WERI-Rb-1 (cell line): ENCODE data around the gene DENND2A.

Source experiments
- DNase-seq: peaks from one replicate; pipeline ENCODE4 v3.0.0-alpha.2; 2020
- H3K27ac ChIP-seq: fragments of 250-450 bp; sonication (Bioruptor Pico); 2 replicates; pipeline ENCODE4 v1.5.1; 2020; ENCODE audit warnings: mild to moderate bottlenecking, moderate library complexity
- H3K27me3 ChIP-seq: fragments of 250-450 bp; sonication (Bioruptor Pico); 2 replicates; pipeline ENCODE4 v1.5.1; 2021; ENCODE audit warnings: mild to moderate bottlenecking, low read depth, moderate library complexity; ENCODE audit not compliant: insufficient read depth, severe bottlenecking
- H3K36me3 ChIP-seq: fragments of 250-450 bp; sonication (Bioruptor Pico); 2 replicates; pipeline ENCODE4 v1.5.1; 2020; ENCODE audit warnings: mild to moderate bottlenecking, moderate library complexity
- H3K4me3 ChIP-seq: 2 replicates; pipeline ENCODE4 v1.5.1; 2011; ENCODE audit warnings: low read depth, mild to moderate bottlenecking, control low read depth, low read length
- H3K9me3 ChIP-seq: fragments of 250-450 bp; sonication (Bioruptor Pico); 2 replicates; pipeline ENCODE4 v1.5.1; 2021; ENCODE audit warnings: mild to moderate bottlenecking, moderate library complexity; ENCODE audit not compliant: severe bottlenecking
- TF ChIP-seq, protein P1 (sequence below): IDR thresholded peaks from 2 replicates; pipeline ENCODE4 v1.5.1; 2011; ENCODE audit warnings: low read depth, mild to moderate bottlenecking, control low read depth, inconsistent platforms, low read length

The DENND2A gene

DNA sequence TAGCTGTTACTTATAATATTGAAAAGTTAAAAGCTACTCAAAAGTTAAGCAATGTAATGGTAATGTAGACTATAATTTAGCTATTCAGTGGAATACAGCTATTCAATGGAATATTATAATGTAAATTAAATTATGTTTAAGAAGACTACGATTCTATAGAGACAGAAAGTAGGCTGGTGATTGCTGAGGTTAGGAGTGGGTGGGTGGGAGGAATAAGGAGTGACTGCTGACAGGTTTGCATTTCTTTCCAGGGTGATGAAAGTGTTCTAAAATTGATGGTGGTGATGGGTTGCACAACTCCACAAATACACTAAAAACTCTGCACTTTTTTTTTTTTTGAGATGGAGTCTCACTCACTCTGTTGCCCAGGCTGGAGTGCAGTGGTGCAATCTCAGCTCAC lies 21.4 kb downstream of the DENND2A start:
- TF ChIP-seq, protein P1, sequence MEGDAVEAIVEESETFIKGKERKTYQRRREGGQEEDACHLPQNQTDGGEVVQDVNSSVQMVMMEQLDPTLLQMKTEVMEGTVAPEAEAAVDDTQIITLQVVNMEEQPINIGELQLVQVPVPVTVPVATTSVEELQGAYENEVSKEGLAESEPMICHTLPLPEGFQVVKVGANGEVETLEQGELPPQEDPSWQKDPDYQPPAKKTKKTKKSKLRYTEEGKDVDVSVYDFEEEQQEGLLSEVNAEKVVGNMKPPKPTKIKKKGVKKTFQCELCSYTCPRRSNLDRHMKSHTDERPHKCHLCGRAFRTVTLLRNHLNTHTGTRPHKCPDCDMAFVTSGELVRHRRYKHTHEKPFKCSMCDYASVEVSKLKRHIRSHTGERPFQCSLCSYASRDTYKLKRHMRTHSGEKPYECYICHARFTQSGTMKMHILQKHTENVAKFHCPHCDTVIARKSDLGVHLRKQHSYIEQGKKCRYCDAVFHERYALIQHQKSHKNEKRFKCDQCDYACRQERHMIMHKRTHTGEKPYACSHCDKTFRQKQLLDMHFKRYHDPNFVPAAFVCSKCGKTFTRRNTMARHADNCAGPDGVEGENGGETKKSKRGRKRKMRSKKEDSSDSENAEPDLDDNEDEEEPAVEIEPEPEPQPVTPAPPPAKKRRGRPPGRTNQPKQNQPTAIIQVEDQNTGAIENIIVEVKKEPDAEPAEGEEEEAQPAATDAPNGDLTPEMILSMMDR: no peak
- Histone ChIP-seq H3K27me3 (no peaks in the 10 kb centered on the region), H3K4me3 (no peak overlapping the region), H3K36me3 (peaks cover 6% of the 10 kb centered on the region), H3K27ac (no peak overlapping the region), H3K9me3 (no peaks in the 10 kb centered on the region)
- no peak for DNase-seq

DNA sequence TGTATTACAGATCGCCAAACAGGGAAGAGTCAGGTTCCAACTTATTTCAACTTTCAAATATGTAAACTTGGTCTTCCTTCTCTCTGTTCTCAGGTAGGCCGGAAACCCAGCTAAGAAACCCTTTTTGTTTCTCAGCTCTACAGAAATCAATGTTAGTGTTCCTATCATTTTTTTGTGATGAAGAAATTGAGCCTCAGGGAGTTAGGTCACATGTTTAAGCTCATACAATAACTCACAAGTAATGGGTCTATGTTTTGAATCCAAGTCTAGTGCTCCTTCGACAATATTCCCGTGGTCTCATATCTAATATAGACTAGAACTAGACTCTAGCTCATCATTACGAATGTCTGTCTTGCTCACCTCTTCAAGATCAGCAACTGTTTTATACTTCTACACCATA lies 22.3 kb downstream of the DENND2A start:
- Histone ChIP-seq H3K9me3 (no peaks in the 10 kb centered on the region), H3K27ac (no peak overlapping the region), H3K36me3 (peaks cover 7% of the 10 kb centered on the region; the same call in 1 of the 2 replicates), H3K4me3 (no peak overlapping the region), H3K27me3 (no peaks in the 10 kb centered on the region)
- TF ChIP-seq, protein P1: no peak
- DNase-seq: no peak

DNA sequence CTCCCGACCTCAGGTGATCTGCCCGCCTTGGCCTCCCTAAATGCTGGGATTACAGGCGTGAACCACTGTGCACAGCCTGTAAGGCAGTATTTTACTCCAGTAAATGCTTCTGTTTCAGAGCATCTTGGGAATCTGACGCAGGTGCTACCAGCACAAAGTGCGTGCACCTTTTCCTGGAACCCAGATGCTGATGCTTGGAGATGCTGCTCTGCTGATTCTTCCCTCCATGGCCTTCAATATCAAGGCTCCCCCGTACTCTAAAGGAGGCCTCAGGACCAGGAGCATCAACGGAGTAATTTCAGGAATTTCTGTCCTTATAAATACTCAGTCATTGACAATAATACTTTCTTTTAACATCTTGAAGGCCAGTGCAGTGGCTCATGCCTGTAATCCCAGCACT lies 23.5 kb downstream of the DENND2A start:
- H3K27ac ChIP-seq: no peak overlapping the region
- TF ChIP-seq, protein P1: no peak
- no peaks in the 10 kb centered on the region for H3K27me3 ChIP-seq
- no peak overlapping the region for H3K4me3 ChIP-seq
- peaks cover 7% of the 10 kb centered on the region; the same call in 1 of the 2 replicates for H3K36me3 ChIP-seq
- no peak for DNase-seq
- no peaks in the 10 kb centered on the region for H3K9me3 ChIP-seq

DNA sequence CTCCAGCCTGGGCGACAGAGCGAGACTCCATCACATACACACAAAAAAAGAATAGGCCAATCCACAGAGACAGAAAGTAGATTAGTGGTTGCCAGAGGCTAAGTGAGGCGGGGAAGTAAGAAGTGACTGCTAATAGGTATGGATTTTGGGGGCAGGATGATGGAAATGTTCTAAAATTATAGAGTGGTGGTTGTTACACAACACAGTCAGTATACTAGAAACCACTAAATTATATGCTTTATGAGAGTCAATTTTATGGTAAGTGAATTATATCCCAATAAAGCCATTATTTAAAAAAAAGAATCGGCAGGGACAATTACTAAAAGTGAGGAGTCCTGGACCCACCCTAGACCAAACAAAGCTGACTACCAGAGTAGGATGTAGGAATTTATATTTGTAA lies 24.3 kb downstream of the DENND2A start:
- no peak overlapping the region for H3K4me3 ChIP-seq
- peaks cover 7% of the 10 kb centered on the region; the same call in 1 of the 2 replicates for H3K36me3 ChIP-seq
- no peak overlapping the region for H3K27ac ChIP-seq
- H3K27me3 ChIP-seq: no peaks in the 10 kb centered on the region
- no peak for DNase-seq
- TF ChIP-seq, protein P1: no peak
- no peaks in the 10 kb centered on the region for H3K9me3 ChIP-seq

DNA sequence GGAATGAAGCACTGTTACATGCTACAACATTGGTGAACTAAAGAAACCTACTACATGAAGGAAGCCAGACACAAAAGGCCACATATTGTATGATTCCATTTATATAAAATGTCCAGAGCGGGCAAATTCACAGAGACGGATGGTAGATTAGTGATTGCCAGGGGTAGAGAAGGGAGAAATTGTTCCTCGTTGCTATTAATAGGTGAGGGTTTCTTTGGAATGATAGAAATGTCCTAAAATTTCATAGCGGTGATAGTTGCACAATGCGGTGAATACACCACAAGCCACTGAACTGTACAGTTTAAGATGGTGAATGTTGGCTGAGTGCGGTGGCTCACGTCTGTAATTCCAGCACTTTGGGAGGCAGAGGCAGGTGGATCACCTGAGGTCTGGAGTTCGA lies 29.0 kb downstream of the DENND2A start:
- no peaks in the 10 kb centered on the region for H3K9me3 ChIP-seq
- H3K4me3 ChIP-seq: no peak overlapping the region
- H3K36me3 ChIP-seq: peaks cover 13% of the 10 kb centered on the region
- no peaks in the 10 kb centered on the region for H3K27me3 ChIP-seq
- DNase-seq: no peak
- TF ChIP-seq, protein P1: no peak
- no peak overlapping the region for H3K27ac ChIP-seq
